ENCODE results near the gene KLHL29. TPM values are rescaled to one million over a fixed set of nuclear protein-coding genes. Genes with fewer than 3 reads are reported as not detected.

Gene KLHL29
- total RNA-seq, 6 experiments from 2014 or later, result 1.2 to 10.2 (median 6.4) TPM

GRCh38 chr2:23629772-23630480 is 244.9 kb downstream of the KLHL29 start:
- H3K4me3 ChIP-seq, result no peak overlapping the region
- ATAC-seq (no peak), DNase-seq (no peak)
- TF ChIP-seq POLR2A (IDR thresholded peaks at IDR 0.05) (no peak), CTCF (IDR thresholded peaks at IDR 0.05) (no peak)
- no peaks in the 10 kb centered on the region for H3K9me3 ChIP-seq
- H3K36me3 ChIP-seq, result no peaks in the 10 kb centered on the region
- H3K27me3 ChIP-seq, result no peaks in the 10 kb centered on the region
- no peaks in the 10 kb centered on the region for H3K4me1 ChIP-seq
- intact Hi-C loops (cut with DNase I), result no loop called here
- WGBS (ENCODE audit: insufficient coverage, low coverage, low lambda C conversion rate, missing lambda C conversion rate), result 88% methylated on average over 9 of the region's 16 CpGs
- no peak overlapping the region for H3K27ac ChIP-seq

GRCh38 chr2:23630961-23631360 is 246.0 kb downstream of the KLHL29 start:
- 92% methylated on average over 6 of the region's 7 CpGs for WGBS (ENCODE audit: insufficient coverage, low coverage, low lambda C conversion rate, missing lambda C conversion rate)
- Histone ChIP-seq H3K27ac (no peak overlapping the region), H3K4me1 (no peaks in the 10 kb centered on the region), H3K4me3 (no peak overlapping the region), H3K9me3 (no peaks in the 10 kb centered on the region), H3K27me3 (no peaks in the 10 kb centered on the region), H3K36me3 (no peaks in the 10 kb centered on the region)
- ATAC-seq (no peak), DNase-seq (no peak)
- TF ChIP-seq CTCF (IDR thresholded peaks at IDR 0.05) (no peak), POLR2A (IDR thresholded peaks at IDR 0.05) (no peak)
- intact Hi-C loops (cut with DNase I), result no loop called here

GRCh38 chr2:23631389-23631788 is 246.4 kb downstream of the KLHL29 start:
- no peaks in the 10 kb centered on the region for H3K36me3 ChIP-seq
- ATAC-seq, result no peak
- no peak for TF ChIP-seq POLR2A (IDR thresholded peaks at IDR 0.05)
- H3K4me3 ChIP-seq, result no peak overlapping the region
- H3K27ac ChIP-seq, result no peak overlapping the region
- no peaks in the 10 kb centered on the region for H3K27me3 ChIP-seq
- no peak for DNase-seq
- 86% methylated on average over 8 of the region's 11 CpGs for WGBS (ENCODE audit: insufficient coverage, low coverage, low lambda C conversion rate, missing lambda C conversion rate)
- H3K4me1 ChIP-seq, result no peaks in the 10 kb centered on the region
- no peaks in the 10 kb centered on the region for H3K9me3 ChIP-seq
- intact Hi-C loops (cut with DNase I), result no loop called here

- ATAC-seq, result no peak
These were observed 247.4 kb downstream of the KLHL29 start for GRCh38 chr2:23632386-23632785.

More at GRCh38 chr2:23632386-23632785, 247.4 kb downstream of the KLHL29 start:
- no peaks in the 10 kb centered on the region for H3K27me3 ChIP-seq
- H3K9me3 ChIP-seq, result no peaks in the 10 kb centered on the region
- DNase-seq, result no peak
- intact Hi-C loops (cut with DNase I), result no loop called here
- TF ChIP-seq POLR2A (IDR thresholded peaks at IDR 0.05), result no peak
- no peak for TF ChIP-seq CTCF (IDR thresholded peaks at IDR 0.05)
- 45% methylated on average over 4 of the region's 6 CpGs for WGBS (ENCODE audit: insufficient coverage, low coverage, low lambda C conversion rate, missing lambda C conversion rate)
- no peaks in the 10 kb centered on the region for H3K36me3 ChIP-seq
- no peaks in the 10 kb centered on the region for H3K4me1 ChIP-seq
- H3K4me3 ChIP-seq, result no peak overlapping the region
- no peak overlapping the region for H3K27ac ChIP-seq
